ENCODE results near the gene SLC9A5. TPM values are rescaled to one million over a fixed set of nuclear protein-coding genes. Genes with fewer than 3 reads are reported as not detected.

SLC9A5 gene
- total and polyA plus RNA-seq, 9 of the 15 experiments (the other 6 are each of a cell fraction or from before 2014, with no cell fraction given) = 0.06 to 3.1 (median 1.2) TPM

GRCh38 chr16:67247192-67248072 lies 1.3 kb upstream of the SLC9A5 start, which contains the start of gene FHOD1 (continued):
- TF ChIP-seq ZNF280B (CRISPR knock-in tag; IDR thresholded peaks at IDR 0.05) = no peak
- no peak for TF ChIP-seq CBX2 (IDR thresholded peaks at IDR 0.05; ENCODE audit: insufficient read depth, low read length, poor library complexity, severe bottlenecking)
- TF ChIP-seq MCM3 (IDR thresholded peaks at IDR 0.05) = no peak
- 0 out of 2 replicates have a peak, but pooled peaks have one; percentile 69 for TF ChIP-seq PHB (CRISPR knock-in tag; IDR thresholded peaks at IDR 0.05)
- TF ChIP-seq FOXK1 (CRISPR knock-in tag; IDR thresholded peaks at IDR 0.05; ENCODE audit: borderline replicate concordance) = no peak
- TF ChIP-seq MLX (CRISPR knock-in tag; conservative IDR thresholded peaks at IDR 0.05) = no peak
- no peak for TF ChIP-seq ZNF175 (CRISPR knock-in tag; IDR thresholded peaks at IDR 0.05; ENCODE audit: low read depth)
- TF ChIP-seq TCFL5 (CRISPR knock-in tag; conservative IDR thresholded peaks at IDR 0.05) = no peak
- 0 out of 2 replicates have a peak, but pooled peaks have one; percentile 11 for TF ChIP-seq NKRF (IDR thresholded peaks at IDR 0.05; ENCODE audit: borderline replicate concordance)
- peak; percentile 81 for TF ChIP-seq ZFX (CRISPR knock-in tag; IDR thresholded peaks at IDR 0.05)
- TF ChIP-seq UBTF (IDR thresholded peaks at IDR 0.05; ENCODE audit: borderline replicate concordance in 1 of 2, low read depth in 2 of 2, low read length in 2 of 2) = peak; percentile 30 to 71; a peak in 2 of 4 replicates
- no peak for TF ChIP-seq TAF7 (tag; IDR thresholded peaks at IDR 0.05)
- peak; percentile 88; the same call in 1 of the 2 replicates for TF ChIP-seq RB1 (IDR thresholded peaks at IDR 0.05; ENCODE audit: low read depth)
- TF ChIP-seq ARID4B (CRISPR knock-in tag; IDR thresholded peaks at IDR 0.05) = peak; percentile 49; the same call in 1 of the 2 replicates

Data from K562 (cell line).